ENCODE data around the gene CROT.
"Not testable (repeated sequence)": the region's sequence is repeated elsewhere in the genome, so short reads cannot be mapped to it uniquely, and the experiment has no call there.

CROT gene

GRCh38 chr7:87345166-87345927, at the start of gene CROT:
Gene CROT (plus strand): TSS chr7:87345664. CDS start chr7:87349069, 3,405 bp downstream.
- peak; percentile 90 for DNase-seq (ENCODE audit: low read depth)

- DNase-seq (ENCODE audit: low read depth), result no peak
Measured at GRCh38 chr7:87300756-87301155, 44.7 kb upstream of the CROT start.

- DNase-seq (ENCODE audit: low read depth), result no peak
Measured at GRCh38 chr7:87310790-87311419, 34.6 kb upstream of the CROT start.

- peak; percentile 28 for DNase-seq (ENCODE audit: low read depth)
Measured at GRCh38 chr7:87312215-87312865, 33.1 kb upstream of the CROT start.

GRCh38 chr7:87316097-87316700, 29.3 kb upstream of the CROT start:
- DNase-seq (ENCODE audit: low read depth), result no peak

GRCh38 chr7:87316846-87317552, 28.5 kb upstream of the CROT start:
- no peak for DNase-seq (ENCODE audit: low read depth)

GRCh38 chr7:87317691-87318245, 27.7 kb upstream of the CROT start:
- no peak for DNase-seq (ENCODE audit: low read depth)

GRCh38 chr7:87318741-87319140, 26.7 kb upstream of the CROT start:
- no peak for DNase-seq (ENCODE audit: low read depth)

GRCh38 chr7:87319154-87319581, 26.3 kb upstream of the CROT start:
- DNase-seq (ENCODE audit: low read depth), result not testable (repeated sequence)

GRCh38 chr7:87322912-87323311, 22.6 kb upstream of the CROT start:
- DNase-seq (ENCODE audit: low read depth), result no peak

GRCh38 chr7:87325576-87326370, 19.7 kb upstream of the CROT start:
- no peak for DNase-seq (ENCODE audit: low read depth)

- no peak for DNase-seq (ENCODE audit: low read depth)
Measured at GRCh38 chr7:87328281-87328680, 17.2 kb upstream of the CROT start.

GRCh38 chr7:87330316-87330715, 15.1 kb upstream of the CROT start:
- DNase-seq (ENCODE audit: low read depth), result no peak

GRCh38 chr7:87330942-87331341, 14.5 kb upstream of the CROT start:
- no peak for DNase-seq (ENCODE audit: low read depth)

- DNase-seq (ENCODE audit: low read depth), result no peak
Measured at GRCh38 chr7:87331687-87332252, 13.7 kb upstream of the CROT start.

GRCh38 chr7:87332321-87332720, 13.1 kb upstream of the CROT start:
- no peak for DNase-seq (ENCODE audit: low read depth)

GRCh38 chr7:87336136-87336535, 9.3 kb upstream of the CROT start:
- no peak for DNase-seq (ENCODE audit: low read depth)

GRCh38 chr7:87337331-87337730, 8.1 kb upstream of the CROT start:
- DNase-seq (ENCODE audit: low read depth), result no peak

- no peak for DNase-seq (ENCODE audit: low read depth)
Measured at GRCh38 chr7:87339373-87339897, 6.0 kb upstream of the CROT start.

GRCh38 chr7:87341441-87341840, 4.0 kb upstream of the CROT start:
- DNase-seq (ENCODE audit: low read depth), result no peak
